ENCODE measurements around the gene ATP2C2.

DNA sequence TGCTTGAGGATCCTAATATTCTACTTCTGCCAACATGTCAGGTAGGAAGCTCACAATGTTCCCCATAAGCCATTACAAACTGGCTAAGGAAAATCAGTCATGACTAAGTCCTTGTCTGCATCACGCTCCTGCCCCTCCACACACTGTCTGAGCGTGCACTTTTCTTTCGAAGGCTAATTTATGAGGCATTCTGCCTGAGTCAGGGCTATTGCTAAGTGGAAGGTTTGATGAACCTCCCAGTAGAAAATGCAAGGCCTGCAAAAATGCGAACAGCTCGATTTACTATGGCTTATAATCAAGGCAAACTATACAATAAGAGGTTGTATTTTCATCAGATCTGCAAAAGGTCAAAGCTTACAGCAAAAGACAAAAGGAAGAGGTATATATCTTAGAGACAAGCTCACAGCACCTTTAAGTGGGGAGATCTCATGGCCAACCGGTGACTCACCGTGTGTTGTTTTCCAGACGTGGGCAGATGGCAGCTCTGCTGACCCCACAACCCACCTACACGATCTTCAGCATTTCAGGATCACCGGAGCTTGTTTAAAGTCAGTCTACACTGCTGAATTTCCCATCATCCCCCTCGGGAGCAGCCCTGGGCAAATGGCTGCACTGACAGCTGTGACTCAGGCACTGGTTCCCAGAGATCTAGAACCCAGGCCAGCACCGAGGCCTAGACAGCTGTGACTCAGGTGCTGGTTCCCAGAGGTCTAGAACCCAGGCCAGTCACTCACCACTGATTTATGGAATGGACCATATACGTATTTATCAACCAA is 110.0 kb downstream of the ATP2C2 start:
- no peak for TF ChIP-seq POLR2A (IDR thresholded peaks at IDR 0.05; ENCODE audit: low read length)
- TF ChIP-seq GATA1 (IDR thresholded peaks at IDR 0.05; ENCODE audit: low read depth, low read length), result no peak
